Urothelium cell line (cell line): ENCODE results near the gene ZNHIT3.

Experiments
- DNase-seq: peaks from one replicate; pipeline ENCODE4 v3.0.0; 2011; ENCODE audit warnings: low spot score, mixed read lengths
- FAIRE-seq: peaks from 2 replicates; lab custom pipeline; 2011; peaks lifted over from hg19 to GRCh38; lab: Jason Lieb, UNC

ZNHIT3 gene

GRCh38 chr17:36509272-36509985 is 22.9 kb downstream of the ZNHIT3 start:
- FAIRE-seq: no peak
- DNase-seq: no peak

- FAIRE-seq: no peak
- no peak for DNase-seq
Measured at GRCh38 chr17:36510636-36511035, 24.2 kb downstream of the ZNHIT3 start.

- DNase-seq: no peak
- FAIRE-seq: no peak
Measured at GRCh38 chr17:36511216-36511615, 24.7 kb downstream of the ZNHIT3 start.

GRCh38 chr17:36512641-36513040 is 26.2 kb downstream of the ZNHIT3 start:
- DNase-seq (no peak), FAIRE-seq (no peak)

GRCh38 chr17:36514856-36515255 is 28.4 kb downstream of the ZNHIT3 start:
- no peak for FAIRE-seq
- no peak for DNase-seq

GRCh38 chr17:36515837-36516236 is 29.4 kb downstream of the ZNHIT3 start:
- FAIRE-seq (no peak), DNase-seq (no peak)

- no peak for FAIRE-seq
Measured at GRCh38 chr17:36523113-36523512, 36.6 kb downstream of the ZNHIT3 start.

GRCh38 chr17:36524428-36524876 is 38.0 kb downstream of the ZNHIT3 start:
- FAIRE-seq: no peak
- DNase-seq: no peak

More at GRCh38 chr17:36523113-36523512, 36.6 kb downstream of the ZNHIT3 start:
- no peak for DNase-seq

- FAIRE-seq (no peak), DNase-seq (no peak)
Measured at GRCh38 chr17:36525113-36525512, 38.6 kb downstream of the ZNHIT3 start.

GRCh38 chr17:36525888-36526287 is 39.4 kb downstream of the ZNHIT3 start:
- FAIRE-seq (no peak), DNase-seq (peak; percentile 2)

- DNase-seq (no peak), FAIRE-seq (no peak)
Measured at GRCh38 chr17:36527621-36528250, 41.3 kb downstream of the ZNHIT3 start.

- FAIRE-seq (no peak), DNase-seq (no peak)
Measured at GRCh38 chr17:36529121-36529520, 42.6 kb downstream of the ZNHIT3 start.

GRCh38 chr17:36532435-36532975 is 46.0 kb downstream of the ZNHIT3 start:
- DNase-seq: no peak
- FAIRE-seq: no peak

- DNase-seq: peak; percentile 89
- FAIRE-seq: no peak
Measured at GRCh38 chr17:36533935-36534839, 47.7 kb downstream of the ZNHIT3 start.

- DNase-seq: peak; percentile 98
- no peak for FAIRE-seq
Measured at GRCh38 chr17:36534840-36535668, 48.6 kb downstream of the ZNHIT3 start, which contains the start of the genes MYO19 and PIGW. Gene MYO19 (minus strand): TSS chr17:36534868. CDS start chr17:36532538, 2,330 bp downstream. Gene PIGW (plus strand): TSS chr17:36534987. CDS start chr17:36537102, 2,115 bp downstream.

- FAIRE-seq (no peak), DNase-seq (no peak)
Measured at GRCh38 chr17:36535669-36536081, 49.2 kb downstream of the ZNHIT3 start.

GRCh38 chr17:36540696-36541095 is 54.2 kb downstream of the ZNHIT3 start:
- DNase-seq (no peak), FAIRE-seq (no peak)

- no peak for DNase-seq
- no peak for FAIRE-seq
Measured at GRCh38 chr17:36542755-36543154, 56.3 kb downstream of the ZNHIT3 start.

GRCh38 chr17:36544044-36544306 is 57.5 kb downstream of the ZNHIT3 start:
- peak; percentile 52 for DNase-seq
- FAIRE-seq: no peak
